Uterus (tissue), 4 donors: ENCODE data around the gene CC2D1A. TPM values are rescaled to one million over a fixed set of nuclear protein-coding genes. Genes with fewer than 3 reads are reported as not detected.
A peak's percentile ranks its signal among the peaks of the same experiment; 100 is the strongest.

ENCODE experiments used
- DNase-seq, 2 donors: peaks; one replicate each; pipeline ENCODE4 v3.0.0-alpha.2; 2019 to 2020
- H3K27ac ChIP-seq, 2 donors: fragments of 200-600 bp; sonication (generic); 1 replicate in 1 of 2; 2 replicates in 1 of 2; pipeline ENCODE4 v1.5.1; 2016 to 2018
- H3K27me3 ChIP-seq, 2 donors: fragments of 200-600 bp; sonication (generic); one replicate each; pipeline ENCODE4 v1.5.1; 2018 to 2019; ENCODE audit warnings: control low read depth in 1 of 2
- H3K36me3 ChIP-seq, 2 donors: fragments of 200-600 bp; sonication (generic); one replicate each; pipeline ENCODE4 v1.5.1; 2019; ENCODE audit warnings: control low read depth in 1 of 2
- H3K4me1 ChIP-seq, 2 donors: fragments of 200-600 bp; sonication (generic); one replicate each; pipeline ENCODE4 v1.5.1; 2018 to 2019; ENCODE audit warnings: control low read depth in 1 of 2
- H3K4me3 ChIP-seq, 2 donors: fragments of 200-600 bp; sonication (generic); 1 replicate in 1 of 2; 2 replicates in 1 of 2; pipeline ENCODE4 v1.5.1; 2018 to 2019; ENCODE audit warnings: mild to moderate bottlenecking in 1 of 2
- H3K9me3 ChIP-seq, 2 donors: fragments of 200-600 bp; sonication (generic); one replicate each; pipeline ENCODE4 v1.5.1; 2019; ENCODE audit warnings: control low read depth in 1 of 2
- CTCF ChIP-seq, 4 experiments: fragments of 200-600 bp in 2 of 4; fragments of 450-650 bp in 2 of 4; sonication (generic) in 2 of 4; IDR thresholded peaks; one replicate each; pipeline ENCODE4 v1.5.1; 2016 to 2019; ENCODE audit warnings: antibody characterized with exemption in 4 of 4, mild to moderate bottlenecking in 2 of 4, moderate library complexity in 1 of 4
- POLR2A ChIP-seq, 2 donors: fragments of 450-650 bp; IDR thresholded peaks; one replicate each; pipeline ENCODE4 v1.6.1; 2016; ENCODE audit warnings: antibody characterized with exemption in 2 of 2, mild to moderate bottlenecking in 1 of 2, moderate library complexity in 1 of 2
- intact Hi-C: fragments of 100-400 bp; cut with DNase I; formaldehyde crosslinking; loops from one replicate; pipeline ENCODE4 v1.15.1; 2023; ENCODE audit warnings: low total_unique reads
- total RNA-seq, 4 donors: library from RNA; depleted of rRNA in 3 of 4; stranded (reverse); fragments of >200 nt in 3 of 4; gene quantifications; one replicate each; pipeline versions ENCODE4 v1.1.0 to v1.2.4, GENCODE V29; 2014 to 2023
- donor health status: DM: yes; HTN: yes; CAD: no.

Gene CC2D1A
- total RNA-seq, 4 donors from 2014 or later = 3.2 to 44.4 (median 13.2) TPM

DNA sequence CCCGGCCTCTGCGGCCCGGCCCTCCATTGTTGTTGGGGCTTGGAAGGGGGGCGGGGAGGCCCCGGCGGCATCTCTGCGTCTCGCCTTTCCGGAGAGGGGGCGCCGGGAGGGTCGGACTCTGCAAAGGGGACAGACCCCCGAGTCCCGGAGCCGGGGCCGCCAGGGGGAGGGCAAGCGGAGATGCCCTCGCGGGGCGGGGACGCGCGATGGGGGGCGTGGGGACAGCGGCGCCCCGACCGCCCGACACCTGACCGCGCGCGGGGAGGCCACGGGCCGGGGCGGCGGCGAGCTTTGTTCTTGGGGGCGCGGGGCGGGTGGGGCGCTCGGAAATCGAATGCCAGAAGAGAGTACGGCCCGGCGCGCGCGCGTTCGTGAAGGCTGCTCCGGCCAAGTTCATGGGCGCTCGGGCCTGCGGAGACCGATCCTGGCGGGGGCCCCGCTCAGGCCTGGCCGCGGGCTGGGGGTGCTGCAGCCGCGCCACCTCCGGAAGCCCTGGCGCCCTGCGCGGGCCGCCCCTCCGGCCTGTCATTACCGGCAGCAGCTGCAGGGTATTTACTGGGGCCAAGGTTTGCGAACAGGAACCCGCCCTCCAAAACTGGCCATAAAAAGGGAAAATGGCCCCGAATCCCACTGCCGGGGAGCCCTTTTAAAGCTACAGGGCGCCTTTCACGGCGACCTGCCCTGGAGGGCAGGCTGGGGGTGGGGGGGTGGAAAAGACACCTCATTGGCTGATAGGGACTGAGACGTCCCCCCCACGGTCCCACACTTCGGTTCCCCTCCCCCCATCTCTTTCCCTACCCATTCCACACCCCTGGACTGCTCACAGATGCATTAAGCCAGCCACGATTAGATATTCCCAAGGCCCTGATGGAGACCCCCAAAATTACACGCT lies 40.2 kb upstream of the CC2D1A start:
- TF ChIP-seq CTCF (IDR thresholded peaks at IDR 0.05) (no peak), POLR2A (IDR thresholded peaks at IDR 0.05) (peak in 1 of 2 donors; percentile 27)
- H3K27ac ChIP-seq = peak overlapping the region; percentile 60 to 73
- no peaks in the 10 kb centered on the region for H3K9me3 ChIP-seq
- intact Hi-C loops = loop anchor here (10.0 kb wide), 1 partner anchor 271 kb away; no protein-coding TSS in a partner anchor
- H3K4me3 ChIP-seq = peak overlapping the region; percentile 37 to 64
- peaks cover 0 to 12% of the 10 kb centered on the region in 2 donors for H3K4me1 ChIP-seq
- no peaks in the 10 kb centered on the region for H3K36me3 ChIP-seq
- DNase-seq = no peak
- no peaks in the 10 kb centered on the region for H3K27me3 ChIP-seq

GRCh38 chr19:13866463-13867046 lies 39.4 kb upstream of the CC2D1A start:
- Histone ChIP-seq H3K27me3 (no peaks in the 10 kb centered on the region), H3K9me3 (no peaks in the 10 kb centered on the region), H3K4me3 (no peak overlapping the region), H3K4me1 (peaks cover 0 to 12% of the 10 kb centered on the region in 2 donors), H3K27ac (no peak overlapping the region), H3K36me3 (no peaks in the 10 kb centered on the region)
- TF ChIP-seq CTCF (IDR thresholded peaks at IDR 0.05) (no peak), POLR2A (IDR thresholded peaks at IDR 0.05) (no peak)
- DNase-seq = no peak
- intact Hi-C loops = loop anchor here (10.0 kb wide), 1 partner anchor 272 kb away; no protein-coding TSS in a partner anchor

- no peak for TF ChIP-seq POLR2A (IDR thresholded peaks at IDR 0.05)
- no peak for TF ChIP-seq CTCF (IDR thresholded peaks at IDR 0.05)
- H3K9me3 ChIP-seq = no peaks in the 10 kb centered on the region
- peaks cover 0 to 18% of the 10 kb centered on the region in 2 donors for H3K4me1 ChIP-seq
- no peaks in the 10 kb centered on the region for H3K36me3 ChIP-seq
- no peak overlapping the region for H3K4me3 ChIP-seq
- no peak for DNase-seq
- H3K27ac ChIP-seq = no peak overlapping the region
- peaks cover 0 to 3% of the 10 kb centered on the region in 2 donors for H3K27me3 ChIP-seq
- intact Hi-C loops = loop anchor here (10.0 kb wide), 1 partner anchor 274 kb away; no protein-coding TSS in a partner anchor
These were observed 37.3 kb upstream of the CC2D1A start for GRCh38 chr19:13868663-13869062.

DNA sequence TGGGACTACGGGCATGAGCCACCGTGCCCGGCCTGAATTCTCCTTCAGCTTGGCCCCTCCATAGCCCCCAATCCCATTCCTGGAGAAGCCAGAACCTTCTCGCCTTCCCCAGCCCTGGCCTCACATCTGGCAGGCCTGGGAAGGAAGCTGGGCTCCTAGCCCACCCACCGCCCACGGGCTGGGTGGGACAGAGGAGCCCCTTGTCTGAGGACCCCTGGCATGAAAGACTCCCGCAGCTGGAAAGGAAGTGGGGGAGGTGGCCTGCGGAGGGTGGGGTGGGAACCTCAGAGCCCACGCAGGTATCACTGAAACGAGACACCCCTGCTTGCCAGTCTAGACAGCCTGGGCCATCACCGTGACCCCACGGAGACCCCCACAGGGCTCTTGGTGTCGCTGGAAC lies 36.7 kb upstream of the CC2D1A start:
- H3K36me3 ChIP-seq = no peaks in the 10 kb centered on the region
- no peaks in the 10 kb centered on the region for H3K9me3 ChIP-seq
- DNase-seq = no peak
- TF ChIP-seq CTCF (IDR thresholded peaks at IDR 0.05) = no peak
- TF ChIP-seq POLR2A (IDR thresholded peaks at IDR 0.05) = no peak
- H3K27me3 ChIP-seq = peaks cover 0 to 3% of the 10 kb centered on the region in 2 donors
- peaks cover 0 to 18% of the 10 kb centered on the region in 2 donors for H3K4me1 ChIP-seq
- H3K27ac ChIP-seq = no peak overlapping the region
- intact Hi-C loops = loop anchor here (10.0 kb wide), 1 partner anchor 274 kb away; no protein-coding TSS in a partner anchor
- H3K4me3 ChIP-seq = no peak overlapping the region

DNA sequence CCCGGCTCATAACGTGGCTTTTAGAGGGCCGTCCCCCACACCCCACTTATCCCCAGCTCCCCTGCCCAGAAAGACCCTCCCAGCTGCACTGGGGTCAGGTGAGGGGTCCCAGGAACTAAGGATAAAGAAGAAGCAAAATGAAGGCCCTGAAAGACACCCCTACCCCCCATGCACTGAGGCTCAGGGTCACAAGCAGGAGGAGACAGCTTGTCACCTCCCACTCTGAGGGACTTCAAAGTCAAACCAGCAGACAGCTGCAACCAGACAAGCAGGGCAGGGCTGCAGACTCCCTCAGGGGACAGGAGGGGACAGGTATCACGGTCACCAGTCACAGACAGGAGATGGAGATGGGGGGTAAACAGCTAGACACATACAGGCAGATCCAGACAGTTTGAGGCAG lies 35.1 kb upstream of the CC2D1A start:
- Histone ChIP-seq H3K27me3 (peaks cover 0 to 3% of the 10 kb centered on the region in 2 donors), H3K4me3 (no peak overlapping the region), H3K9me3 (no peaks in the 10 kb centered on the region), H3K36me3 (no peaks in the 10 kb centered on the region), H3K27ac (no peak overlapping the region), H3K4me1 (peaks cover 0 to 10% of the 10 kb centered on the region in 2 donors)
- TF ChIP-seq POLR2A (IDR thresholded peaks at IDR 0.05) (no peak), CTCF (IDR thresholded peaks at IDR 0.05) (no peak)
- DNase-seq = no peak
- intact Hi-C loops = no loop called here
